Choroid plexus epithelial cell (primary cell): ENCODE results near the gene C1QTNF2.

Source experiments
- DNase-seq: peaks from one replicate; pipeline ENCODE4 v3.0.0-alpha.2; 2010; ENCODE audit warnings: low read depth
- H3K4me3 ChIP-seq: 2 replicates; pipeline ENCODE4 v1.5.1; 2011; ENCODE audit warnings: low read depth, mild to moderate bottlenecking, control low read depth, low read length, moderate library complexity
- CTCF ChIP-seq: conservative IDR thresholded peaks from 2 replicates; pipeline ENCODE4 v1.5.1; 2011; ENCODE audit warnings: low read depth, mild to moderate bottlenecking, control low read depth, inconsistent platforms, low read length, moderate library complexity

C1QTNF2 gene

GRCh38 chr5:160305319-160305718, 65.1 kb downstream of the C1QTNF2 start:
- TF ChIP-seq CTCF: no peak
- DNase-seq: no peak
- no peak overlapping the region for H3K4me3 ChIP-seq

- no peak for TF ChIP-seq CTCF
- no peak overlapping the region for H3K4me3 ChIP-seq
- DNase-seq: no peak
These were observed 66.7 kb downstream of the C1QTNF2 start for GRCh38 chr5:160303690-160304089.

- TF ChIP-seq CTCF: no peak
- no peak overlapping the region for H3K4me3 ChIP-seq
- DNase-seq: no peak
These were observed 72.2 kb downstream of the C1QTNF2 start for GRCh38 chr5:160298189-160298588.

GRCh38 chr5:160297776-160298175, 72.7 kb downstream of the C1QTNF2 start:
- no peak for DNase-seq
- no peak overlapping the region for H3K4me3 ChIP-seq
- TF ChIP-seq CTCF: no peak
